Thoracic aorta (tissue), 2 donors: ENCODE measurements around the gene CEP295NL. TPM values are rescaled to one million over a fixed set of nuclear protein-coding genes. Genes with fewer than 3 reads are reported as not detected.
A peak's percentile ranks its signal among the peaks of the same experiment; 100 is the strongest.

ENCODE experiments used
- ATAC-seq: fragments of 150-250 bp; one replicate; pipeline ENCODE4 v1.8.0; 2017; ENCODE audit warnings: low read depth; ENCODE audit not compliant: insufficient number of reproducible peaks, low FRiP score
- DNase-seq: peaks from one replicate; pipeline ENCODE4 v3.0.0-alpha.2; 2020; ENCODE audit warnings: low spot score
- H3K27ac ChIP-seq, 2 donors: fragments of 200-600 bp; sonication (generic); 1 replicate in 1 of 2; 2 replicates in 1 of 2; pipeline ENCODE4 v1.5.1; 2016; ENCODE audit warnings: mild to moderate bottlenecking in 2 of 2, moderate library complexity in 2 of 2
- H3K27me3 ChIP-seq: fragments of 200-600 bp; sonication (generic); replicated peaks from 2 replicates; pipeline ENCODE4 v1.6.0; 2016; ENCODE audit warnings: mild to moderate bottlenecking; ENCODE audit not compliant: insufficient read depth
- H3K36me3 ChIP-seq: fragments of 200-600 bp; sonication (generic); one replicate; pipeline ENCODE4 v1.5.1; 2016
- H3K4me1 ChIP-seq, 2 donors: fragments of 200-600 bp; sonication (generic); 1 replicate in 1 of 2; 2 replicates in 1 of 2; pipeline versions ENCODE4 v1.5.1 to v1.6.0; 2016; ENCODE audit warnings: low read depth in 2 of 2, mild to moderate bottlenecking in 1 of 2; ENCODE audit not compliant: control insufficient read depth in 1 of 2
- H3K4me3 ChIP-seq: fragments of 200-600 bp; sonication (generic); 2 replicates; pipeline ENCODE4 v1.5.1; 2016; ENCODE audit warnings: mild to moderate bottlenecking
- H3K9me3 ChIP-seq: fragments of 200-600 bp; sonication (generic); 2 replicates; pipeline ENCODE4 v1.5.1; 2016
- CTCF ChIP-seq: fragments of 200-600 bp; sonication (generic); IDR thresholded peaks from one replicate; pipeline ENCODE4 v1.5.1; 2019; ENCODE audit warnings: antibody characterized with exemption
- total RNA-seq, 2 donors: library from RNA; depleted of rRNA; stranded (reverse); fragments of >200 nt; gene quantifications; one replicate each; pipeline versions ENCODE4 v1.1.0 to v1.2.3, GENCODE V29; 2016

CEP295NL gene
- total RNA-seq, 2 donors from 2014 or later = 6.8 to 13.0 TPM

DNA sequence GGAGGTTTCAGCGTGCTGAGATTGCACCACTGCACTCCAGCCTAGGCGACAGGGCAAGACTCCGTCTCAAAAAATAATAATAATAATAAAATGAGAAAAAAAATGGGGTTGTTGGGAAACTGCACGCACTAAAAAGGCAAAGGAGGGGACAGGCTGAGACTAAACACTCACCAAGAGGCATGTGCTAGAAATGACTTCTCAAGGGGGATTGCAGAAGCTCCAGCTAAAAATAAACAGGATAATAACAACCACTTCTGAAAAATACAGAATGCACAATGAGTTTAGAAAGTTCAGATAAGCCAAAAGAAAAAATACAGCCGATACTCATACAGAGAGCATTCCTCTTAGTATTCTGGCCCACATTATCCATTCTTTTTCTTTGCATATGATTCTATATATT is 37.3 kb upstream of the CEP295NL start:
- no peaks in the 10 kb centered on the region for H3K36me3 ChIP-seq
- ATAC-seq (no peak), DNase-seq (no peak)
- TF ChIP-seq CTCF = no peak
- no peaks in the 10 kb centered on the region for H3K9me3 ChIP-seq
- H3K4me3 ChIP-seq = no peak overlapping the region
- H3K27ac ChIP-seq = no peak overlapping the region
- no peaks in the 10 kb centered on the region for H3K27me3 ChIP-seq
- peaks cover 6 to 31% of the 10 kb centered on the region in 2 donors for H3K4me1 ChIP-seq

DNA sequence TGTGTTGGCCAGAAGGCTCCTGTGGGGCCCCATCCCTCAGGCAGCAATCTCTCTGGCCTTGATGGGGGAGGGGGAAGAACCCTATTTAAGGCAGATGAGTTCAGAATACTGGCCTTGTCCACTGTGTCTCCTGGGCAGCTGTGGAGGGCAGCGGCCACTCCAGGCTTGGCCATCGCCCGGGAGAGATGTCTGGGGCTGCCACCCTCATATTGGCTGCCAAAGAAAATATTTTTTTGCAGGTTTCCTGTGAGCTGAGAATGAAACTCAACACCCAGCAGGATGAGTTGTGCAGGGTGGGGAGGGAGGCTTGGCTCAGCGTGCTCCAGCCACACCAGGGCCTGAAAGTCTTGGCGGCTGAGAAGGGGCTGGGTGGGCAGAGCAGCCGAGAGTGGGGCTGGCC is 36.6 kb upstream of the CEP295NL start:
- peaks cover 12 to 38% of the 10 kb centered on the region in 2 donors for H3K4me1 ChIP-seq
- H3K36me3 ChIP-seq = no peaks in the 10 kb centered on the region
- no peaks in the 10 kb centered on the region for H3K9me3 ChIP-seq
- no peak overlapping the region for H3K27ac ChIP-seq
- TF ChIP-seq CTCF = no peak
- no peak for DNase-seq
- no peak for ATAC-seq
- H3K4me3 ChIP-seq = no peak overlapping the region
- H3K27me3 ChIP-seq = no peaks in the 10 kb centered on the region

- H3K9me3 ChIP-seq = no peaks in the 10 kb centered on the region
- no peak overlapping the region for H3K4me3 ChIP-seq
- H3K27ac ChIP-seq = no peak overlapping the region
- ATAC-seq = no peak
- peaks cover 25 to 53% of the 10 kb centered on the region in 2 donors for H3K4me1 ChIP-seq
- TF ChIP-seq CTCF = no peak
- H3K27me3 ChIP-seq = no peaks in the 10 kb centered on the region
- DNase-seq = no peak
- H3K36me3 ChIP-seq = no peaks in the 10 kb centered on the region
Measured at GRCh38 chr17:78937561-78937960, 34.6 kb upstream of the CEP295NL start.

DNA sequence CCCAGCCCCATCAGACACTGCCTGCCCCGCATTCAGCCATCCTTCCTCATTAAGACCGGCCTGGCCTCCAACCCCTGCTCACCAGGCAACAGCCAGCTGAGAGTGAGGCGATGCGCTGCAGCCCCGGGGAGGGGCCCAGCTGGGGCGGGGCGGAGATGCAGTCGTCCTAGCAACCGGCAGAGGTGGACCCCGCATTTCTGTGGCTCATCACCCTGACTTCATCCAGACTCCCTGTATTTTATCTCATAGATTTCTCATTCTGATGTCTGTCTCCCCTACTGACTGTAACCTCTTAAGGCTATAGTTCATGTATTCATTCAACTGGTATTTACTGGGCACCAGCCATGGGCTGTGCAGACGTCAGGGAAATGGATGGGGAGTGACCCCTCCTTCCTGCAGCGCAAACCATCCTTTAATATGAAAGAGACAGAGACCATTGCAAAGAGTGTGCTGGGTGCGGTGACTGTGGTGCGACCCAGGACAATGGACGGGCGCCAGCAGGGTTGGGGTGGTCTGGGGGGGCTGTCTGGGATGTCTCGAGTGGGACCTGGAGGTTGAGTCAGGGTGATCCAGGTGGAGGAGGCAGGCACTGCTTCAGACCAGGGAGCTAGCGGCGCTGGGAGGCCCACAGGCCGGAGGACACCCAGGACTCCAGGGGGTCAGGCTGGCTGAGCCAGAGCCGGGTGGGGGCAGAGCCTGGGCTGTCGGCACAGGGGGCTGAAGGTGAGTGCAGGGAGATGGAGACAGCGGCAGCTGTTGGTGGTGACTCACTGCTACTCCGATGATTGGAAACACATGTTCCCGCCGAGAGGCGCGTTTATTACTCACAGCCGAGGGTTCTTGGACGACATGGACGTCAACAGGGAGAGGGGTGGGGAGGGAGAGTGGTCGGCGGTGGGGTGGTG is 32.7 kb upstream of the CEP295NL start:
- ATAC-seq (peak; percentile 39), DNase-seq (peak; percentile 61)
- H3K36me3 ChIP-seq = no peaks in the 10 kb centered on the region
- peaks cover 25 to 55% of the 10 kb centered on the region in 2 donors for H3K4me1 ChIP-seq
- no peaks in the 10 kb centered on the region for H3K9me3 ChIP-seq
- no peaks in the 10 kb centered on the region for H3K27me3 ChIP-seq
- peak overlapping the region; percentile 94 to 96 for H3K27ac ChIP-seq
- H3K4me3 ChIP-seq = no peak overlapping the region
- TF ChIP-seq CTCF = no peak

GRCh38 chr17:78934681-78935418 is 31.8 kb upstream of the CEP295NL start:
- Histone ChIP-seq H3K4me1 (peaks cover 25 to 47% of the 10 kb centered on the region in 2 donors), H3K9me3 (no peaks in the 10 kb centered on the region), H3K27me3 (no peaks in the 10 kb centered on the region), H3K36me3 (no peaks in the 10 kb centered on the region), H3K4me3 (peak overlapping the region; percentile 55), H3K27ac (peak overlapping the region; percentile 94 to 96)
- ATAC-seq (no peak), DNase-seq (no peak)
- TF ChIP-seq CTCF = no peak
